Astrocyte of the cerebellum (primary cell): Measurements from ENCODE around the gene DIP2A.

ENCODE experiments used
- DNase-seq: peaks from one replicate; pipeline ENCODE4 v3.0.0-alpha.2; 2011; ENCODE audit warnings: low read depth
- H3K4me3 ChIP-seq: 2 replicates; pipeline ENCODE4 v1.5.1; 2011; ENCODE audit warnings: mild to moderate bottlenecking, low read depth, low read length, moderate library complexity
- in situ Hi-C: cut with HindIII; loops from 2 replicates; pipeline ENCODE4 v1.10.0; 2017; ENCODE audit warnings: low sequenced_read_pairs
- TF ChIP-seq, protein P1 (sequence below): IDR thresholded peaks from 2 replicates; pipeline ENCODE4 v1.5.1; 2012; ENCODE audit warnings: low read length, low read depth, moderate library complexity, mild to moderate bottlenecking; ENCODE audit errors: missing control alignments

Gene DIP2A

DNA sequence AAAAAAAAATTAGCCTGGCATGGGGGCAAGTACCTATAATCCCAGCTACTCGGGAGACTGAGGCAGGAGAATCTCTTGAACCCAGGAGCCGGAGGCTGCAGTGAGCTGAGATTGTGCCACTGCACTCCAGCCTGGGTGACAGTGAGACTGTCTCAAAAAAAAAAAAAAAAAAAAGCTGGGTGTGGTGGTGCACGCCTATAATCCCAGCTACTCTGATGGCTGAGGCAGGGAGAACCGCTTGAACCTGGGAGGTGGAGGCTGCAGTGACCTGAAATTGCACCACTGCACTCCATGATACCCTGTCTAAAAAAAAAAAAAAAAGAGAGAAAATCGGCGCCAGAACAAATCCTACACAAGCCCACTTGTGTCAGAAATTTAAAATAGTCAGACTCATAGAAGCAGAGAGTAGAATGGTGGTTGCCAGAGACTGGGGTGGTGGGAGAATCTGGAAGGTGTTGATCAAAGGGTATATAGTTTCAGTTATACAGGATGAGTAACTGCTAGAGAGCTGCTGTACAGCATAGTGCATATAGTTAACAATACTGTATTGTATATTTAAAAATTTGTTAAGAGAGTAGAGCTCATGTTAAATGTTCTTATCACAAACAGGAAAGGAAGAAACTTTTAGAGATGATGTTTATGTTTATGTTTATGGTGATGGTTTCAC, 9.6 kb downstream of the DIP2A start:
- DNase-seq, result no peak
- TF ChIP-seq, protein P1, sequence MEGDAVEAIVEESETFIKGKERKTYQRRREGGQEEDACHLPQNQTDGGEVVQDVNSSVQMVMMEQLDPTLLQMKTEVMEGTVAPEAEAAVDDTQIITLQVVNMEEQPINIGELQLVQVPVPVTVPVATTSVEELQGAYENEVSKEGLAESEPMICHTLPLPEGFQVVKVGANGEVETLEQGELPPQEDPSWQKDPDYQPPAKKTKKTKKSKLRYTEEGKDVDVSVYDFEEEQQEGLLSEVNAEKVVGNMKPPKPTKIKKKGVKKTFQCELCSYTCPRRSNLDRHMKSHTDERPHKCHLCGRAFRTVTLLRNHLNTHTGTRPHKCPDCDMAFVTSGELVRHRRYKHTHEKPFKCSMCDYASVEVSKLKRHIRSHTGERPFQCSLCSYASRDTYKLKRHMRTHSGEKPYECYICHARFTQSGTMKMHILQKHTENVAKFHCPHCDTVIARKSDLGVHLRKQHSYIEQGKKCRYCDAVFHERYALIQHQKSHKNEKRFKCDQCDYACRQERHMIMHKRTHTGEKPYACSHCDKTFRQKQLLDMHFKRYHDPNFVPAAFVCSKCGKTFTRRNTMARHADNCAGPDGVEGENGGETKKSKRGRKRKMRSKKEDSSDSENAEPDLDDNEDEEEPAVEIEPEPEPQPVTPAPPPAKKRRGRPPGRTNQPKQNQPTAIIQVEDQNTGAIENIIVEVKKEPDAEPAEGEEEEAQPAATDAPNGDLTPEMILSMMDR, result no peak
- in situ Hi-C loops, result no loop called here
- H3K4me3 ChIP-seq, result no peak overlapping the region

- DNase-seq, result no peak
- TF ChIP-seq, protein P1, result no peak
- H3K4me3 ChIP-seq, result no peak overlapping the region
- in situ Hi-C loops, result no loop called here
Measured at GRCh38 chr21:46469275-46469674, 10.6 kb downstream of the DIP2A start.

GRCh38 chr21:46471514-46471913, 12.8 kb downstream of the DIP2A start:
- H3K4me3 ChIP-seq, result no peak overlapping the region
- in situ Hi-C loops, result no loop called here
- TF ChIP-seq, protein P1, result no peak
- no peak for DNase-seq

DNA sequence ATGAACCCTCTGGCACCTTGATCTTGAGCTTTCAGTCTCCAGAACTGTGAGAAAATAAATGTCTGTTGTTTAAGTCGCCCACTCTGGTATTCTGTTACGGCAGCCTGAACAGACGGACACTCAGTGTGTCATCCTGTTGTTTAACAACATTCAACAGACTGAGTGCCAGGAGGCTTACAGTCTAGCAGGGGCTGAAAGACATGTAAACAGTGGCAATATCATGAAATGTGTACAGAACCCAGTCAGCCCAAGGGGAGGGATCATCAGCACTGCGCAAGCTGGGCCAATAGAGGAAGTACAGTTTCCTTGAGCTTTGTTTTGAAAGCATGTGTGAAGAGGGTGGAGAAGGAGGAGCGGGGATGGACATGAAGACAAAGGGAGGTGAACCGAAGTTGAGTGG, 13.6 kb downstream of the DIP2A start:
- DNase-seq, result no peak
- in situ Hi-C loops, result no loop called here
- TF ChIP-seq, protein P1, result no peak
- no peak overlapping the region for H3K4me3 ChIP-seq

DNA sequence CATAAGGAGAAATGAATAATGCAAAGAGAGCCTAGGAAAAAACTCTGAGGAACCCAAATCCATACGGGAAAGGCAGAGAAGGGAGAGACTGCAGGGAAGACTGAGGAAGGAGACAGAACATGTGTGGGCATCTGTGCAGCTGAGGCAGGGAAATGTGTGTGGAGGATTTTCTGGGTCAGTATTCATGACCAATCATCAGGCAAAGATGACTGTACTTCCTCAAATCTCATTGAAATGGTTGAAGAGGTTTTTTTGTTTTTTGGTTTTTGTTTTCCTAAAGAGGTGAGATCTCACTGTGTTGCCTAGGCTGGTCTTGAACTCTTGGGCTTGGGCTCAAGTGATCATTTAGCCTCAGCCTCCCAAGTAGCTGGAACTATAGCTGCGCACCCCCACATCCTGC, 15.7 kb downstream of the DIP2A start:
- in situ Hi-C loops, result no loop called here
- H3K4me3 ChIP-seq, result no peak overlapping the region
- DNase-seq, result no peak
- TF ChIP-seq, protein P1, result no peak

GRCh38 chr21:46475296-46475695, 16.6 kb downstream of the DIP2A start:
- TF ChIP-seq, protein P1, result no peak
- in situ Hi-C loops, result no loop called here
- DNase-seq, result no peak
- H3K4me3 ChIP-seq, result no peak overlapping the region

DNA sequence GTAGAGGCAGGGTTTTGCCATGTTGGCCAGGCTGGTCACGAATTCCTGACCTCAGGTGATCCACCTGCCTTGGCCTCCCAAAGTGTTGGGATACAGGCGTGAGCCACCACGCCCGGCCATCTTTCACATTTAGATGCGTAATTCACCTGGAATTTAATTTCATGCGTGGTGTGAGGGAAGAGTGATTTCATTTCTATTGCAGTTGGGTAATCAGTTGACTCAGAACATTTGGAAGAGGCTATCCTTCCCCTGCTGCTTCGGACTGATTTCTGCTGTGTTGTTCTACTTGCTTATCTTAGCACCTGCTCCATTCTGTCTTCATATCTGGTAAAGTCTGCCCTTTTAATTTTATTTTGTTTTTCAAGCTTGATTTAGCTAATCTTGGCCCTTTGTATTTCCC, 19.1 kb downstream of the DIP2A start:
- no peak for DNase-seq
- TF ChIP-seq, protein P1, result no peak
- in situ Hi-C loops, result no loop called here
- H3K4me3 ChIP-seq, result no peak overlapping the region
